ENCODE results near the gene PFDN4.

Gene PFDN4

GRCh38 chr20:54229566-54230160 lies 21.8 kb downstream of the PFDN4 start:
- no peaks in the 10 kb centered on the region for H3K79me2 ChIP-seq (ENCODE audit: insufficient read depth, low read length)
- no peaks in the 10 kb centered on the region for H3K9me3 ChIP-seq (ENCODE audit: insufficient read depth, low read length, severe bottlenecking)
- H3K9ac ChIP-seq (ENCODE audit: low read depth, low read length), result no peak overlapping the region
- no peaks in the 10 kb centered on the region for H3K4me1 ChIP-seq (ENCODE audit: insufficient read depth, low read length)
- H3K4me2 ChIP-seq (ENCODE audit: insufficient read depth, low read length), result no peak overlapping the region
- H2AFZ ChIP-seq (ENCODE audit: low read depth, low read length), result no peak overlapping the region
- H3K4me3 ChIP-seq (ENCODE audit: low read depth in 1 of 2, low read length in 2 of 2), result no peak overlapping the region
- ATAC-seq (ENCODE audit: insufficient read depth, low read depth) (no peak), DNase-seq (no peak)
- peaks cover 2% of the 10 kb centered on the region for H3K27me3 ChIP-seq (ENCODE audit: insufficient read depth, low read length, poor library complexity)
- no peaks in the 10 kb centered on the region for H4K20me1 ChIP-seq (ENCODE audit: insufficient read depth, low read length)
- no peaks in the 10 kb centered on the region for H3K36me3 ChIP-seq (ENCODE audit: insufficient read depth, low read length)
- TF ChIP-seq EZH2 (IDR thresholded peaks at IDR 0.05; ENCODE audit: borderline replicate concordance, low read depth, low read length, severe bottlenecking) (no peak), CTCF (IDR thresholded peaks at IDR 0.05; ENCODE audit: borderline replicate concordance, extremely low read depth, low read length, poor library complexity, severe bottlenecking) (no peak)
- no peak overlapping the region for H3K27ac ChIP-seq (ENCODE audit: low read length)

GRCh38 chr20:54231036-54231435 lies 23.1 kb downstream of the PFDN4 start:
- no peaks in the 10 kb centered on the region for H3K79me2 ChIP-seq (ENCODE audit: insufficient read depth, low read length)
- H3K9me3 ChIP-seq (ENCODE audit: insufficient read depth, low read length, severe bottlenecking), result no peaks in the 10 kb centered on the region
- no peak overlapping the region for H3K4me3 ChIP-seq (ENCODE audit: low read depth in 1 of 2, low read length in 2 of 2)
- no peak overlapping the region for H2AFZ ChIP-seq (ENCODE audit: low read depth, low read length)
- H3K9ac ChIP-seq (ENCODE audit: low read depth, low read length), result no peak overlapping the region
- ATAC-seq (ENCODE audit: insufficient read depth, low read depth), result no peak
- H3K27ac ChIP-seq (ENCODE audit: low read length), result no peak overlapping the region
- TF ChIP-seq CTCF (IDR thresholded peaks at IDR 0.05; ENCODE audit: borderline replicate concordance, extremely low read depth, low read length, poor library complexity, severe bottlenecking) (no peak), EZH2 (IDR thresholded peaks at IDR 0.05; ENCODE audit: borderline replicate concordance, low read depth, low read length, severe bottlenecking) (no peak)
- no peak for DNase-seq
- H3K27me3 ChIP-seq (ENCODE audit: insufficient read depth, low read length, poor library complexity), result peaks cover 2% of the 10 kb centered on the region
- no peaks in the 10 kb centered on the region for H3K4me1 ChIP-seq (ENCODE audit: insufficient read depth, low read length)
- H3K36me3 ChIP-seq (ENCODE audit: insufficient read depth, low read length), result no peaks in the 10 kb centered on the region
- no peaks in the 10 kb centered on the region for H4K20me1 ChIP-seq (ENCODE audit: insufficient read depth, low read length)
- H3K4me2 ChIP-seq (ENCODE audit: insufficient read depth, low read length), result no peak overlapping the region

GRCh38 chr20:54234991-54235390 lies 27.1 kb downstream of the PFDN4 start:
- Histone ChIP-seq H3K4me3 (ENCODE audit: low read depth in 1 of 2, low read length in 2 of 2) (no peak overlapping the region), H3K9me3 (ENCODE audit: insufficient read depth, low read length, severe bottlenecking) (no peaks in the 10 kb centered on the region), H3K4me2 (ENCODE audit: insufficient read depth, low read length) (no peak overlapping the region), H3K79me2 (ENCODE audit: insufficient read depth, low read length) (no peaks in the 10 kb centered on the region), H4K20me1 (ENCODE audit: insufficient read depth, low read length) (no peaks in the 10 kb centered on the region), H3K36me3 (ENCODE audit: insufficient read depth, low read length) (no peaks in the 10 kb centered on the region), H3K4me1 (ENCODE audit: insufficient read depth, low read length) (no peaks in the 10 kb centered on the region), H3K27ac (ENCODE audit: low read length) (no peak overlapping the region), H2AFZ (ENCODE audit: low read depth, low read length) (no peak overlapping the region), H3K27me3 (ENCODE audit: insufficient read depth, low read length, poor library complexity) (peaks cover 10% of the 10 kb centered on the region), H3K9ac (ENCODE audit: low read depth, low read length) (no peak overlapping the region)
- ATAC-seq (ENCODE audit: insufficient read depth, low read depth), result no peak
- DNase-seq, result no peak
- TF ChIP-seq CTCF (IDR thresholded peaks at IDR 0.05; ENCODE audit: borderline replicate concordance, extremely low read depth, low read length, poor library complexity, severe bottlenecking) (no peak), EZH2 (IDR thresholded peaks at IDR 0.05; ENCODE audit: borderline replicate concordance, low read depth, low read length, severe bottlenecking) (no peak)
